ENCODE data around the gene BSPH1.
A peak's percentile ranks its signal among the peaks of the same experiment; 100 is the strongest.

BSPH1 gene, protein sequence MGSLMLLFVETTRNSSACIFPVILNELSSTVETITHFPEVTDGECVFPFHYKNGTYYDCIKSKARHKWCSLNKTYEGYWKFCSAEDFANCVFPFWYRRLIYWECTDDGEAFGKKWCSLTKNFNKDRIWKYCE

GRCh38 chr19:47992070-47992469, at the start of gene BSPH1:
BSPH1 (minus strand) TSS chr19:47992170; CDS start chr19:47992081, 89 bp downstream.
- H3K9ac ChIP-seq, result no peak within 1 kb of the TSS
- no peak within 1 kb of the TSS for H3K4me3 ChIP-seq
- H3K36me3 ChIP-seq, result no peaks in the 10 kb centered on the region
- H3K4me2 ChIP-seq, result peak within 1 kb of the TSS in 4 of 11 experiments; percentile 10 to 37 (median 32); a peak in 3 of 22 replicates
- H3K9me3 ChIP-seq (replicated peaks in 1 of 11), result no peaks in the 10 kb centered on the region
- H4K20me1 ChIP-seq, result no peaks in the 10 kb centered on the region
- no peaks in the 10 kb centered on the region for H3K27me3 ChIP-seq
- no peak for TF ChIP-seq Cebpa-rat (IDR thresholded peaks at IDR 0.05)
- H3K27ac ChIP-seq, result no peak within 1 kb of the TSS
- H3K4me1 ChIP-seq, result peaks cover 0 to 5% (median 2%) of the 10 kb centered on the region in 10 experiments; a peak in 5 of 20 replicates

DNA sequence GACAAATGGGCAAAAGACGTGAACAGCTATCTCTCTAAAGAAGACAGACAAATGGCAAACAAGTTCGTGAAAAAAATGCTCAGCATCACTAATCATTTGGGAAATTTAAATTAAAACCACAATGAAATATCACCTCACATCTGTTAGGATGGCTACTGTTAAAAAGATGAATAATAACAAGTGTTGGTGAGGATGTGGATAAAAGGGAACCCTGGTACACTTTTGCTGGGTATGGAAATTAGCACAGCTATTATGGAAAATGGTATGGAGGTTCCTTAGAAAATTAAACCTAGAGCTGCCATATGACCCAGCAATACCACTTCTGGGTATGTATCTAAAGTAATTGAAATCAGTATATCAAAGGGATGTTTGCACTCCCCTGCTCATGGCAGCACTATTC, 44.8 kb upstream of the BSPH1 start:
- no peak overlapping the region for H3K4me2 ChIP-seq
- TF ChIP-seq Cebpa-rat (IDR thresholded peaks at IDR 0.05), result no peak
- H3K27me3 ChIP-seq, result no peaks in the 10 kb centered on the region
- no peaks in the 10 kb centered on the region for H4K20me1 ChIP-seq
- no peaks in the 10 kb centered on the region for H3K36me3 ChIP-seq
- H3K4me3 ChIP-seq, result no peak overlapping the region
- no peaks in the 10 kb centered on the region for H3K4me1 ChIP-seq
- H3K27ac ChIP-seq, result no peak overlapping the region
- no peak overlapping the region for H3K9ac ChIP-seq
- H3K9me3 ChIP-seq (replicated peaks in 1 of 11), result peaks cover 18 to 29% (median 27%) of the 10 kb centered on the region in 11 experiments

DNA sequence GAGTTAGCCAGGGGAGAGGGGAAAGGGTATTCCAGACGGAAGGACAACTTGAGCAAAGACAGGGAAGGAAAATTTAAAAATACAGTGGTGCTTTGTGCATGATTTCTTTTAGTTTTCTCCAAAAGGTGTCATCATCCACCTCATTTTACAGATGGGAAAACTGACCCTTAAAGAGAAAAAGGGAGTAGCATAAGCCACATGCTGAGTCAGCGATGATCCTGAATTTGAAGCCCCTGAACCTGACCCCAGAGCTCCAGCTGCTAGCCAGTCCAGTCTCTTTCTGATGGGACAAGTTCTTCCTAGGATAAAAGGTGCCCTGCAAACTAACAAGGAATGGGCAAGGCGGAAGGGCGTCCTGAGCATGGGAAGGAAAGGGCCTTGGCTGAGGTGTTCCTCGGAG, 41.6 kb upstream of the BSPH1 start:
- peaks cover 0 to 11% (median 9%) of the 10 kb centered on the region in 10 experiments; a peak in 8 of 20 replicates for H3K4me1 ChIP-seq
- no peak overlapping the region for H3K4me2 ChIP-seq
- peaks cover 18 to 29% (median 26%) of the 10 kb centered on the region in 11 experiments for H3K9me3 ChIP-seq (replicated peaks in 1 of 11)
- no peak overlapping the region for H3K4me3 ChIP-seq
- H3K9ac ChIP-seq, result no peak overlapping the region
- H3K27me3 ChIP-seq, result no peaks in the 10 kb centered on the region
- no peaks in the 10 kb centered on the region for H3K36me3 ChIP-seq
- no peak overlapping the region for H3K27ac ChIP-seq
- H4K20me1 ChIP-seq, result no peaks in the 10 kb centered on the region
- no peak for TF ChIP-seq Cebpa-rat (IDR thresholded peaks at IDR 0.05)

DNA sequence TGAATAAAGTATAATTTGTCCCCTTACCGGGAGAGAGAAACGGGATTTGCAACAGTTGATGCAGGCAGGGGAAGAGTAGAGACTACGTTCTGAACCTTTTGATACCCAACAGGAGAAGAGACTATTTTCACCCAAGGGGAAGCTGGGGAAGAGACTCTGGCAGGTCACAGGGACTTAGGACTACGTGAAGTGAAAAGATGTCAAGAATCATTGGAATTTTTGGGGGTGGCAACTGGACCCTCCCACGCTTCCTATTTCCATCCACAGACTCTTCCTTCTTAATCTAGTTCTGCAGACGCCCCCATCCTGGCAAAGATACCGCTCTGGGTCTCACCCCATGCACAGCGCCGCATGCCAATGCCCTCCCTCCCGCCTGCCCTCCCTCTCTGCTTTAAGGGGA, 38.1 kb upstream of the BSPH1 start:
- Histone ChIP-seq H3K27me3 (no peaks in the 10 kb centered on the region), H3K4me2 (peak overlapping the region in 6 of 11 experiments; percentile 3 to 34 (median 20); a peak in 9 of 22 replicates), H3K4me1 (peaks cover 0 to 11% (median 9%) of the 10 kb centered on the region in 10 experiments; a peak in 8 of 20 replicates), H3K9me3 (replicated peaks in 1 of 11) (peaks cover 0 to 9% (median 0%) of the 10 kb centered on the region in 11 experiments; a peak in 1 of 22 replicates), H3K4me3 (no peak overlapping the region), H4K20me1 (no peaks in the 10 kb centered on the region), H3K27ac (no peak overlapping the region), H3K9ac (no peak overlapping the region), H3K36me3 (no peaks in the 10 kb centered on the region)
- TF ChIP-seq Cebpa-rat (IDR thresholded peaks at IDR 0.05), result no peak

GRCh38 chr19:48029431-48029830, 37.5 kb upstream of the BSPH1 start:
- H3K4me3 ChIP-seq, result no peak overlapping the region
- H3K27ac ChIP-seq, result no peak overlapping the region
- H3K9ac ChIP-seq, result no peak overlapping the region
- no peak for TF ChIP-seq Cebpa-rat (IDR thresholded peaks at IDR 0.05)
- no peaks in the 10 kb centered on the region for H4K20me1 ChIP-seq
- H3K4me2 ChIP-seq, result peak overlapping the region in 6 of 11 experiments; percentile 3 to 34 (median 20); a peak in 8 of 22 replicates
- no peaks in the 10 kb centered on the region for H3K27me3 ChIP-seq
- H3K4me1 ChIP-seq, result peaks cover 0 to 11% (median 9%) of the 10 kb centered on the region in 10 experiments; a peak in 8 of 20 replicates
- H3K9me3 ChIP-seq (replicated peaks in 1 of 11), result peaks cover 0 to 9% (median 0%) of the 10 kb centered on the region in 11 experiments; a peak in 1 of 22 replicates
- H3K36me3 ChIP-seq, result no peaks in the 10 kb centered on the region

DNA sequence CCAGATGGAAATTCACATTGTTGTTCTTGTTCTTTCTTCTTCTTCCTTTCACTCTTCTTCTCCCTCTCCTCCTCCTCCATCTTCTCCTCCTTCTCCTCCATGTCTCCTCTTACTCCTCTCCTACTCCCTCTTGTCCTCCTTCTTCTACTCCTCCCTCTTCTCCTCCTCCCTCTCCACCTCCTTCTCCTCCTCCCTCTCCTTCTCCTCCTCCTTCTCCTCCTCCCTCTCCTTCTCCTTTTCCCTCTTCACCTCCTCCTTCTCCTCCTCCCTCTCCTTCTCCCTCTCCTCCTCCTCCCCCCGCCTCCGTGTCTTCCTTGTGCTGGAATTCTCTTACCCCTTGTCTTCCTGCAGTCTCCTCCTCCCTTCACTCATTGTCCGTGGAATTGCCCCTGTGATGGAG, 33.5 kb upstream of the BSPH1 start:
- Histone ChIP-seq H3K4me1 (peaks cover 0 to 17% (median 9%) of the 10 kb centered on the region in 10 experiments; a peak in 8 of 20 replicates), H3K36me3 (no peaks in the 10 kb centered on the region), H3K27me3 (no peaks in the 10 kb centered on the region), H3K9ac (no peak overlapping the region), H3K4me3 (no peak overlapping the region), H3K9me3 (replicated peaks in 1 of 11) (peaks cover 0 to 9% (median 0%) of the 10 kb centered on the region in 11 experiments; a peak in 1 of 22 replicates), H4K20me1 (no peaks in the 10 kb centered on the region), H3K4me2 (no peak overlapping the region), H3K27ac (no peak overlapping the region)
- TF ChIP-seq Cebpa-rat (IDR thresholded peaks at IDR 0.05), result no peak

- Histone ChIP-seq H4K20me1 (no peaks in the 10 kb centered on the region), H3K4me2 (no peak overlapping the region), H3K27ac (no peak overlapping the region), H3K4me3 (no peak overlapping the region), H3K36me3 (no peaks in the 10 kb centered on the region), H3K9me3 (replicated peaks in 1 of 11) (peaks cover 0 to 9% (median 0%) of the 10 kb centered on the region in 11 experiments; a peak in 1 of 22 replicates), H3K9ac (no peak overlapping the region), H3K27me3 (no peaks in the 10 kb centered on the region), H3K4me1 (peaks cover 0 to 7% (median 0%) of the 10 kb centered on the region in 10 experiments; a peak in 1 of 20 replicates)
- TF ChIP-seq Cebpa-rat (IDR thresholded peaks at IDR 0.05), result no peak
Observed at GRCh38 chr19:48023518-48023917, 31.5 kb upstream of the BSPH1 start.

- Histone ChIP-seq H3K9me3 (replicated peaks in 1 of 11) (peaks cover 0 to 9% (median 0%) of the 10 kb centered on the region in 11 experiments; a peak in 1 of 22 replicates), H4K20me1 (no peaks in the 10 kb centered on the region)
Observed at GRCh38 chr19:48023011-48023410, 31.0 kb upstream of the BSPH1 start.

GRCh38 chr19:48020686-48021085, 28.7 kb upstream of the BSPH1 start:
- TF ChIP-seq Cebpa-rat (IDR thresholded peaks at IDR 0.05), result no peak
- H3K4me2 ChIP-seq, result no peak overlapping the region

More at GRCh38 chr19:48023011-48023410, 31.0 kb upstream of the BSPH1 start:
- no peak overlapping the region for H3K4me2 ChIP-seq
- no peaks in the 10 kb centered on the region for H3K27me3 ChIP-seq
- peaks cover 0 to 7% (median 0%) of the 10 kb centered on the region in 10 experiments; a peak in 1 of 20 replicates for H3K4me1 ChIP-seq
- no peak overlapping the region for H3K27ac ChIP-seq
- no peaks in the 10 kb centered on the region for H3K36me3 ChIP-seq
- H3K4me3 ChIP-seq, result no peak overlapping the region
- no peak for TF ChIP-seq Cebpa-rat (IDR thresholded peaks at IDR 0.05)
- no peak overlapping the region for H3K9ac ChIP-seq

More at GRCh38 chr19:48020686-48021085, 28.7 kb upstream of the BSPH1 start:
- Histone ChIP-seq H3K9ac (no peak overlapping the region), H3K4me3 (no peak overlapping the region), H3K27me3 (no peaks in the 10 kb centered on the region), H3K27ac (no peak overlapping the region), H3K9me3 (replicated peaks in 1 of 11) (peaks cover 0 to 5% (median 0%) of the 10 kb centered on the region in 11 experiments; a peak in 1 of 22 replicates), H4K20me1 (no peaks in the 10 kb centered on the region), H3K36me3 (no peaks in the 10 kb centered on the region), H3K4me1 (peaks cover 0 to 7% (median 0%) of the 10 kb centered on the region in 10 experiments; a peak in 1 of 20 replicates)

Data from BLaER1 treated with 17β-estradiol and CSF1 and Interleukin-3, amounts not matched to agents 10 nM and 100 nM (cell line).